NB4 (cell line): ENCODE data around the gene SMIM45.

Source experiments
- CTCF ChIP-seq: IDR thresholded peaks from one replicate; pipeline ENCODE4 v1.5.1; 2012; ENCODE audit warnings: low read depth, low read length
- POLR2A ChIP-seq: IDR thresholded peaks from 2 replicates; pipeline ENCODE4 v1.6.1; 2011; ENCODE audit warnings: mild to moderate bottlenecking; ENCODE audit not compliant: insufficient read length; ENCODE audit errors: extremely low read depth

GRCh38 chr22:41917903-41918791 lies 33.8 kb upstream of the SMIM45 start:
- TF ChIP-seq POLR2A = no peak
- TF ChIP-seq CTCF = no peak
